Mesothelial cell of epicardium (in vitro differentiated cells): ENCODE measurements around the gene MARK3. TPM values are rescaled to one million over a fixed set of nuclear protein-coding genes. Genes with fewer than 3 reads are reported as not detected.

Experiments used
- DNase-seq, 2 experiments: peaks; one replicate each; pipeline ENCODE4 v3.0.0; 2021; ENCODE audit warnings: low spot score in 2 of 2; ENCODE audit not compliant: unreplicated experiment in 2 of 2
- H3K27ac Mint-ChIP-seq: 2 replicates; pipeline ENCODE4 v1.8.0; 2021; ENCODE audit warnings: mixed read lengths
- H3K27me3 Mint-ChIP-seq: 2 replicates; pipeline ENCODE4 v1.8.0; 2021; ENCODE audit warnings: low read depth, mixed read lengths
- H3K36me3 Mint-ChIP-seq: 2 replicates; pipeline ENCODE4 v1.8.0; 2021; ENCODE audit warnings: mixed read lengths
- H3K4me1 Mint-ChIP-seq: 2 replicates; pipeline ENCODE4 v1.8.0; 2021; ENCODE audit warnings: mixed read lengths
- H3K4me3 Mint-ChIP-seq: 2 replicates; pipeline ENCODE4 v1.8.0; 2021; ENCODE audit warnings: mild to moderate bottlenecking, moderate library complexity, mixed read lengths
- H3K9me3 Mint-ChIP-seq: 2 replicates; pipeline ENCODE4 v1.8.0; 2021; ENCODE audit warnings: mixed read lengths
- total RNA-seq: library from RNA; stranded (reverse); gene quantifications from 3 replicates; pipeline ENCODE4 v1.2.1, GENCODE V29; 2021
- TF ChIP-seq, protein P1 (sequence below): fragments of 200-600 bp; sonication (generic); IDR thresholded peaks from one replicate; pipeline ENCODE4 v1.5.0; 2021; ENCODE audit warnings: antibody characterized with exemption; ENCODE audit not compliant: unreplicated experiment

Gene MARK3
- total RNA-seq, 1 donor from 2014 or later: 125 TPM

GRCh38 chr14:103530390-103530789, 145.2 kb downstream of the MARK3 start:
- peaks cover 7% of the 10 kb centered on the region for H3K27me3 Mint-ChIP-seq
- H3K9me3 Mint-ChIP-seq: no peaks in the 10 kb centered on the region
- peak overlapping the region; percentile 93 for H3K4me3 Mint-ChIP-seq
- TF ChIP-seq, protein P1, sequence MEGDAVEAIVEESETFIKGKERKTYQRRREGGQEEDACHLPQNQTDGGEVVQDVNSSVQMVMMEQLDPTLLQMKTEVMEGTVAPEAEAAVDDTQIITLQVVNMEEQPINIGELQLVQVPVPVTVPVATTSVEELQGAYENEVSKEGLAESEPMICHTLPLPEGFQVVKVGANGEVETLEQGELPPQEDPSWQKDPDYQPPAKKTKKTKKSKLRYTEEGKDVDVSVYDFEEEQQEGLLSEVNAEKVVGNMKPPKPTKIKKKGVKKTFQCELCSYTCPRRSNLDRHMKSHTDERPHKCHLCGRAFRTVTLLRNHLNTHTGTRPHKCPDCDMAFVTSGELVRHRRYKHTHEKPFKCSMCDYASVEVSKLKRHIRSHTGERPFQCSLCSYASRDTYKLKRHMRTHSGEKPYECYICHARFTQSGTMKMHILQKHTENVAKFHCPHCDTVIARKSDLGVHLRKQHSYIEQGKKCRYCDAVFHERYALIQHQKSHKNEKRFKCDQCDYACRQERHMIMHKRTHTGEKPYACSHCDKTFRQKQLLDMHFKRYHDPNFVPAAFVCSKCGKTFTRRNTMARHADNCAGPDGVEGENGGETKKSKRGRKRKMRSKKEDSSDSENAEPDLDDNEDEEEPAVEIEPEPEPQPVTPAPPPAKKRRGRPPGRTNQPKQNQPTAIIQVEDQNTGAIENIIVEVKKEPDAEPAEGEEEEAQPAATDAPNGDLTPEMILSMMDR: no peak
- H3K4me1 Mint-ChIP-seq: peaks cover 32% of the 10 kb centered on the region
- no peaks in the 10 kb centered on the region for H3K36me3 Mint-ChIP-seq
- H3K27ac Mint-ChIP-seq: peak overlapping the region; percentile 16
- no peak for DNase-seq

DNA sequence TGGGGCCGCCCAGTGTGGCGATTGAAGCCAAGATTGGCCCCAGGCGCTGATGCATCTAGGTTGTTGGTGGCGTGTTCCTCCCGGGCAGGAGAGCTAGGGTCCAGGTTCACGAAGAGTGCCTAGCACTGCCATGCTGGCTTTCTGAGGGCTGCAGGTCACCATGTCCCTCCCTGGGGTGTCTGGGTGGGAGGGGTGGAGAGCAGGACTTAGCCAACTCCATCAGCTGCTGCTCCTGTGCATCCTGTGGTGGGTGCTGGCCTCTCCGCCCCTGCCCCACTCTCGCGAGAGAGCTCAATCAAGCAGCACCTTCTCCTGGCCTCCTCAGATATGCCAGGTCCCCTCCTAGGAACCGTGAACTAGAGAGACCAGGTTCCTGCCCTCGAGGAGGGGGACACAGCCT, 145.6 kb downstream of the MARK3 start:
- TF ChIP-seq, protein P1: no peak
- Mint-ChIP-seq H3K36me3 (no peaks in the 10 kb centered on the region), H3K4me1 (peaks cover 28% of the 10 kb centered on the region), H3K4me3 (peak overlapping the region; percentile 93), H3K9me3 (no peaks in the 10 kb centered on the region), H3K27me3 (peaks cover 3% of the 10 kb centered on the region), H3K27ac (no peak overlapping the region)
- no peak for DNase-seq

GRCh38 chr14:103531421-103532215, 146.4 kb downstream of the MARK3 start:
- TF ChIP-seq, protein P1: no peak
- no peak for DNase-seq
- Mint-ChIP-seq H3K4me1 (peaks cover 24% of the 10 kb centered on the region), H3K36me3 (no peaks in the 10 kb centered on the region), H3K4me3 (no peak overlapping the region), H3K27me3 (no peaks in the 10 kb centered on the region), H3K27ac (no peak overlapping the region), H3K9me3 (no peaks in the 10 kb centered on the region)

DNA sequence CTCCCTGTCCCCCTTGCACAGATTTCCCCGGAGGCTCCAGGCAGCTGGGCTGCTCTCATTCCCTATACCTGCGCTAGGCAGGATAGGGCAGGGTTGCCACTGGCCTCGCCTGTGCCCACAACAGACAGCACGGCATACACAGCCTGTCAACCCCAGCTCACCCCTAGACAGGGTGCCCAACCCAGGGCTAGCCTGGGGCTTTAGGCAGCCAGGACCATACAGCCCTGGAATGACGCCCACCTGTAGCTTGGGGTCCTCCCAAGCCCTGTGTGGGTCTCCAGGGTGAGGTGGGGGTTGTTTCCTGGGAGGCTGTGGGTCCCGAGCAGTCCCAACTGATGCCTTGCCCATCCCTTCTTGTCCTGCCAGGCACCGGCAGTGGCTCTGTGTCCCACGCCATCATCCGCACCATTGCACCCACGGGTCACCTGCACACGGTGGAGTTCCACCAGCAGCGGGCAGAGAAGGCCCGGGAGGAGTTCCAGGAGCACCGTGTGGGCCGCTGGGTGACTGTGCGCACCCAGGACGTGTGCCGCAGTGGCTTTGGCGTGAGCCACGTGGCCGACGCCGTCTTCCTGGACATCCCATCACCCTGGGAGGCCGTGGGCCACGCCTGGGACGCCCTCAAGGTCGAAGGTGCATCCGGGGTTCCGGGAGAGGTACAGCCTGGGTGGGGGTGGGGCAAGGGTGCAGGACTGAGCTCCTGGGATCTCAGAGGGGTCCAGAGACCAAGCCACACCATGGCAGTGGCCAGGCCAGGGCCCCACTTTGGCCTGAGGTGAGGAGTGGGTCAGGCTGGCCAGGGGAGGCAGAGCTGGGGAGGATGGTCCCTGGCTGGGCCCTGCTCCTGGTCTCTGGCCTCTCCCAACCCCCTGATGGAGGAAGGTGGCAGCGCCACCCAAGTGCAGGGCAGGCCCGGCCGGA, 147.3 kb downstream of the MARK3 start:
- Mint-ChIP-seq H3K27ac (no peak overlapping the region), H3K36me3 (no peaks in the 10 kb centered on the region), H3K27me3 (no peaks in the 10 kb centered on the region), H3K4me3 (no peak overlapping the region), H3K4me1 (peaks cover 21% of the 10 kb centered on the region), H3K9me3 (no peaks in the 10 kb centered on the region)
- DNase-seq: no peak
- TF ChIP-seq, protein P1: no peak

DNA sequence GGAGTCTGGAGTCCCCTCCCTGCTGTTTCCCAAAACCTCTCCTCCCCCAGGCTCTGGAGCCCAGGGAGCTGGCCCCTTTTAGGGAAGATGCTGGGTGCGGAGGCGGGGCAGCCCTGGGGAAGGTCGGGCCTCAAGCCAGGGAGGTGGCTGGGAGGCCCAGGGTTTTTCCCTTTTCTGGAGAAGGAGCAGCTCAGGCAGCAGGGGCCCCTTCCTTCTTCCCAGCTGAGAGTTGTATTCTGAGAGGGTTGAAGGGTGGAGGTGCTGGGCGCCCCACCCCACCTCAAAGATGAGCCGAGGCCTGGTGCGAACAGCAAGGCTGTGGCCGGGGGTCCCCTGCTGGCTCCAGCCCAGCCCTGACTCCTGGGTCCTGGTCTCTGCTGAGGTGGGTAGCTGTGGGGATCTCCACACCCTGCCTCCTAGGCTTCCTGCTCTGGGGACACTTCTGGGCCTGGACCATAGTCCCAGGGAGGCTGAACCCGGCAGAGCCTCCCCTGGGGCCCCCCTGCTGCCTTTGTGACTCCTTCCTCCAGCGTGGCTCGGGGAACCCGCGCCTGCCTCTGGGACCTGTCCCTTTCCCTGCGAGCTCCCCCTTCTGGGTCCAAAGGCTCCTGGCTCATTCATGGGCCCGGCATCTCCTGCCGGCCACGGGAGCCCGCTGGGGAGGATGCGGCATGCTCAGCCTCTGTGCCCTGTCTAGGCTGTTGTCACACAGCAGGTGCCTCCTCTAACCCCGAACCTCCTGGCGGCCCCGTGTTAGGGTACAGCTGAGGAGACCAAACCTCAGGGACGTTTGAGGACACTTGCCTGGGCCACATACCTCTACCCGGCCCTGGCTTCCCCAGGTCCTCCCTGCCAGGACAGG, 148.2 kb downstream of the MARK3 start:
- no peaks in the 10 kb centered on the region for H3K36me3 Mint-ChIP-seq

More for the DNA sequence above, 148.2 kb downstream of the MARK3 start:
- no peaks in the 10 kb centered on the region for H3K27me3 Mint-ChIP-seq
- no peak overlapping the region for H3K27ac Mint-ChIP-seq
- TF ChIP-seq, protein P1: no peak
- no peak for DNase-seq
- H3K9me3 Mint-ChIP-seq: no peaks in the 10 kb centered on the region
- H3K4me1 Mint-ChIP-seq: peaks cover 15% of the 10 kb centered on the region
- no peak overlapping the region for H3K4me3 Mint-ChIP-seq
